NB4 (cell line): ENCODE data around the gene KIF5C.

Experiments
- DNase-seq: peaks from one replicate; pipeline ENCODE4 v3.0.0; 2010; ENCODE audit warnings: low read depth
- H3K4me3 ChIP-seq: one replicate; pipeline ENCODE4 v1.5.1; 2011; ENCODE audit warnings: mild to moderate bottlenecking, low read depth, low read length, moderate library complexity
- CTCF ChIP-seq: IDR thresholded peaks from one replicate; pipeline ENCODE4 v1.5.1; 2012; ENCODE audit warnings: low read depth, low read length
- MAX ChIP-seq: IDR thresholded peaks from 2 replicates; pipeline ENCODE4 v1.6.1; 2011; ENCODE audit warnings: low read depth, low read length
- MYC ChIP-seq: IDR thresholded peaks from 2 replicates; pipeline ENCODE4 v1.6.1; 2011; ENCODE audit warnings: low read depth, low read length
- POLR2A ChIP-seq: IDR thresholded peaks from 2 replicates; pipeline ENCODE4 v1.6.1; 2011; ENCODE audit warnings: mild to moderate bottlenecking; ENCODE audit not compliant: insufficient read length; ENCODE audit errors: extremely low read depth

The KIF5C gene

GRCh38 chr2:148920559-148920958 is 45.5 kb downstream of the KIF5C start:
- no peak overlapping the region for H3K4me3 ChIP-seq
- DNase-seq = no peak
- TF ChIP-seq MAX (no peak), POLR2A (no peak), MYC (no peak), CTCF (no peak)

GRCh38 chr2:148922062-148922461 is 47.0 kb downstream of the KIF5C start:
- TF ChIP-seq POLR2A (no peak), CTCF (no peak), MAX (no peak), MYC (no peak)
- H3K4me3 ChIP-seq = no peak overlapping the region
- no peak for DNase-seq

- DNase-seq = no peak
- H3K4me3 ChIP-seq = no peak overlapping the region
- TF ChIP-seq MYC (no peak), POLR2A (no peak), MAX (no peak), CTCF (no peak)
Measured at GRCh38 chr2:148922776-148923475, 47.9 kb downstream of the KIF5C start.

GRCh38 chr2:148924514-148925178 is 49.6 kb downstream of the KIF5C start:
- no peak overlapping the region for H3K4me3 ChIP-seq
- TF ChIP-seq POLR2A (no peak), MAX (no peak), MYC (no peak), CTCF (no peak)
- DNase-seq = no peak

- TF ChIP-seq MAX (no peak), CTCF (peak; percentile 72), POLR2A (no peak), MYC (no peak)
- peak overlapping the region; percentile 62 for H3K4me3 ChIP-seq
- DNase-seq = peak; percentile 77
Measured at GRCh38 chr2:148926291-148926961, 51.4 kb downstream of the KIF5C start.
